ENCODE data around the gene ZNF280D. TPM values are rescaled to one million over a fixed set of nuclear protein-coding genes. Genes with fewer than 3 reads are reported as not detected.

The ZNF280D gene
- total RNA-seq, 1 donor from 2014 or later = 12.5 TPM

DNA sequence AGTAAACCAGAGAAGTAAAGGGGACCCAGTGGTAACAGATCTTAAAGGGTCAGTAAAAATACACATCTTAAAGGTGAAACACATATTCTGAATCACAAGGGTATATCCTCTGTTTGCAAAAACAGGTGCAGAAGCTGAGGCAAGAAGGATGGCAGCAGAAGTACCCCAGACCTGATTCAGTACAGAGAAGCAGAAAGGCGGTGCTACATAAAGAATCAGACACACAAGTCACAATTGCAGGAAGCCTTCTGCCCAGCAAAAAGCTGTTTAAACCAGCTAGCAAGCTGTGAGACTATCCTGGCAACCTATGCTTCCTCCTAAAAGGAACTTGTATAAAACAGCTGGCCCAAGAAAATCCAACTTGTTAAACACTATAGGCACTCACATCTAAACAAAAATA lies 49.4 kb downstream of the ZNF280D start:
- no peaks in the 10 kb centered on the region for H3K9me3 Mint-ChIP-seq (ENCODE audit: low read depth)
- no peaks in the 10 kb centered on the region for H3K27me3 Mint-ChIP-seq (ENCODE audit: low read depth)
- no peak for DNase-seq (ENCODE audit: low spot score)
- no peaks in the 10 kb centered on the region for H3K4me1 Mint-ChIP-seq (ENCODE audit: low read depth)
- no peak overlapping the region for H3K4me3 Mint-ChIP-seq (ENCODE audit: unreplicated experiment)
- no peak overlapping the region for H3K27ac Mint-ChIP-seq (ENCODE audit: unreplicated experiment)
- peaks cover 2% of the 10 kb centered on the region for H3K36me3 Mint-ChIP-seq (ENCODE audit: low read depth)
- TF ChIP-seq CTCF (IDR thresholded peaks at IDR 0.05) = no peak

- no peaks in the 10 kb centered on the region for H3K27me3 Mint-ChIP-seq (ENCODE audit: low read depth)
- H3K27ac Mint-ChIP-seq (ENCODE audit: unreplicated experiment) = no peak overlapping the region
- no peak for DNase-seq (ENCODE audit: low spot score)
- TF ChIP-seq CTCF (IDR thresholded peaks at IDR 0.05) = no peak
- no peaks in the 10 kb centered on the region for H3K4me1 Mint-ChIP-seq (ENCODE audit: low read depth)
- no peak overlapping the region for H3K4me3 Mint-ChIP-seq (ENCODE audit: unreplicated experiment)
- no peaks in the 10 kb centered on the region for H3K9me3 Mint-ChIP-seq (ENCODE audit: low read depth)
- H3K36me3 Mint-ChIP-seq (ENCODE audit: low read depth) = peaks cover 4% of the 10 kb centered on the region
Measured at GRCh38 chr15:56681113-56681512, 52.2 kb downstream of the ZNF280D start.

- TF ChIP-seq CTCF (IDR thresholded peaks at IDR 0.05) = no peak
- H3K4me3 Mint-ChIP-seq (ENCODE audit: unreplicated experiment) = no peak overlapping the region
- H3K9me3 Mint-ChIP-seq (ENCODE audit: low read depth) = no peaks in the 10 kb centered on the region
- peaks cover 8% of the 10 kb centered on the region for H3K36me3 Mint-ChIP-seq (ENCODE audit: low read depth)
- no peaks in the 10 kb centered on the region for H3K27me3 Mint-ChIP-seq (ENCODE audit: low read depth)
- H3K27ac Mint-ChIP-seq (ENCODE audit: unreplicated experiment) = no peak overlapping the region
- H3K4me1 Mint-ChIP-seq (ENCODE audit: low read depth) = no peaks in the 10 kb centered on the region
- DNase-seq (ENCODE audit: low spot score) = no peak
Measured at GRCh38 chr15:56679225-56679624, 54.1 kb downstream of the ZNF280D start.

DNA sequence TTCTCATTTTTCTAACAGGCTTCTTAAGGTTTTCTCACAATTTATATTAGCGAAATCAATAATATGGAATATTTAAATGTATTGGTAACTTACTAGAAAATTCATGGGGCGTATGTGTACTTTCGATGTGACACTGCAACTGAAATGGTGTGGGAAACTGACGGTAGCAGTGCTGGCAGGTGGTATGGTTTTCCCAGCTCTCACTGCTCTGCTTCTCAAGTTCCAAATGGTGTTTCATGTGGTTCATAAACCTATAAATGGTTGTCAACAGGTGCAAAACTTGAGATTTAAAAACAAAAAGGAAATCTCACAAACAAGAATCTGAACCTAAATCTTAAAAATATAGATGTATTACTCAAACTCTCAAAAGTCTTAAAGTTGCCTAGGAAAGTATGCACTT lies 54.7 kb downstream of the ZNF280D start:
- DNase-seq (ENCODE audit: low spot score) = no peak
- H3K27ac Mint-ChIP-seq (ENCODE audit: unreplicated experiment) = no peak overlapping the region
- no peak overlapping the region for H3K4me3 Mint-ChIP-seq (ENCODE audit: unreplicated experiment)
- TF ChIP-seq CTCF (IDR thresholded peaks at IDR 0.05) = no peak
- no peaks in the 10 kb centered on the region for H3K27me3 Mint-ChIP-seq (ENCODE audit: low read depth)
- H3K9me3 Mint-ChIP-seq (ENCODE audit: low read depth) = no peaks in the 10 kb centered on the region
- H3K4me1 Mint-ChIP-seq (ENCODE audit: low read depth) = no peaks in the 10 kb centered on the region
- peaks cover 8% of the 10 kb centered on the region for H3K36me3 Mint-ChIP-seq (ENCODE audit: low read depth)

GRCh38 chr15:56677271-56677670 lies 56.0 kb downstream of the ZNF280D start:
- DNase-seq (ENCODE audit: low spot score) = no peak
- no peak overlapping the region for H3K4me3 Mint-ChIP-seq (ENCODE audit: unreplicated experiment)
- no peak for TF ChIP-seq CTCF (IDR thresholded peaks at IDR 0.05)
- peaks cover 2% of the 10 kb centered on the region for H3K9me3 Mint-ChIP-seq (ENCODE audit: low read depth)
- H3K27me3 Mint-ChIP-seq (ENCODE audit: low read depth) = no peaks in the 10 kb centered on the region
- peaks cover 10% of the 10 kb centered on the region for H3K36me3 Mint-ChIP-seq (ENCODE audit: low read depth)
- H3K4me1 Mint-ChIP-seq (ENCODE audit: low read depth) = peaks cover 8% of the 10 kb centered on the region
- no peak overlapping the region for H3K27ac Mint-ChIP-seq (ENCODE audit: unreplicated experiment)

Data from chondrocyte (in vitro differentiated cells).